A172 (cell line): ENCODE measurements around the gene MMP14. TPM values are rescaled to one million over a fixed set of nuclear protein-coding genes. Genes with fewer than 3 reads are reported as not detected.
"Not testable (repeated sequence)": the region's sequence is repeated elsewhere in the genome, so short reads cannot be mapped to it uniquely, and the experiment has no call there.

ENCODE experiments used
- DNase-seq: peaks from one replicate; pipeline ENCODE4 v3.0.0-alpha.2; 2015; ENCODE audit warnings: low spot score
- total RNA-seq: library from RNA; depleted of rRNA; stranded (reverse); fragments of >200 nt; shearing (Covaris generic); gene quantifications from 2 replicates; pipeline ENCODE4 v1.2.3, GENCODE V29; 2014

The MMP14 gene
- total RNA-seq, 1 experiment from 2014 or later = 82.4 TPM

DNA sequence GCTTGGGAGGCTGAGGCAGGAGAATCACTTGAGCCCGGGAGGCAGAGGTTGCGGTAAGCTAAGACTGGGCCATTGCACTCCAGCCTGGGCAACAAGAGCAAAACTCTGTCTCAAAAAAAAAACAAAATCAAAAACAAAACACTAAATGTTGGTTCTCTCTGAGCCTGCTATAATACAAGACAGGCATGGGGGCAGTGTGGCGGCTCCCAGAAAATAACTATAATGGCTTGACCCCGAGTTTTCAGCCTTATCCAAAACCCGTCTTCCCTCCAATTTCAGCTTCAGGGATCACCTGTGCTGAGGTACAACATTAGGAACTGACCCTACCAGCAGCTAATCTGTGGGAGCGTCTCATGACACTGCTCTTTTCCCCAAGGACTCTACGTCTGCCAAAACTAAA, 22.0 kb upstream of the MMP14 start:
- DNase-seq = no peak

- no peak for DNase-seq
Measured at GRCh38 chr14:22814941-22815713, 21.3 kb upstream of the MMP14 start, which contains the start of gene SLC7A7. TSS of gene SLC7A7 (minus strand) at chr14:22815435. CDS start at chr14:22813398, 2,037 bp downstream.

- no peak for DNase-seq
Measured at GRCh38 chr14:22819151-22819988, 17.0 kb upstream of the MMP14 start.

DNA sequence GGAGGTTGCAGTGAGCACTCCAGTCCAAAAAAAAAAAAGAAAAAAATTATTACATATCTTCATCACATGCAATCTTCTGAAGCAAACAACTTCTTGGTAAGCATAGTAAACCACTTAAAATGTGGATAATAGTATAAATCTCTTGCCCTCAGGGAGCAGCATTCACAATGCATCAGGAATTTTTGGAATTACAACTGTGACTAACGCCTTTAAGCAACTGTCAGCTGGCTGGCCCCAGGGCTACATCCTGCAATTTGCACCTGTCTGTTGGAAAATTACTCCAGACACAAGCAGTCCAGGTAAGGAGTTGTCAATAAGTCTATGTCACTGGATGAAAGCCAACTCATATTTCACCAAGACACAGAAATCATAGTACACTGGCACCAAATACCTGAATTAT, 15.7 kb upstream of the MMP14 start:
- no peak for DNase-seq

DNA sequence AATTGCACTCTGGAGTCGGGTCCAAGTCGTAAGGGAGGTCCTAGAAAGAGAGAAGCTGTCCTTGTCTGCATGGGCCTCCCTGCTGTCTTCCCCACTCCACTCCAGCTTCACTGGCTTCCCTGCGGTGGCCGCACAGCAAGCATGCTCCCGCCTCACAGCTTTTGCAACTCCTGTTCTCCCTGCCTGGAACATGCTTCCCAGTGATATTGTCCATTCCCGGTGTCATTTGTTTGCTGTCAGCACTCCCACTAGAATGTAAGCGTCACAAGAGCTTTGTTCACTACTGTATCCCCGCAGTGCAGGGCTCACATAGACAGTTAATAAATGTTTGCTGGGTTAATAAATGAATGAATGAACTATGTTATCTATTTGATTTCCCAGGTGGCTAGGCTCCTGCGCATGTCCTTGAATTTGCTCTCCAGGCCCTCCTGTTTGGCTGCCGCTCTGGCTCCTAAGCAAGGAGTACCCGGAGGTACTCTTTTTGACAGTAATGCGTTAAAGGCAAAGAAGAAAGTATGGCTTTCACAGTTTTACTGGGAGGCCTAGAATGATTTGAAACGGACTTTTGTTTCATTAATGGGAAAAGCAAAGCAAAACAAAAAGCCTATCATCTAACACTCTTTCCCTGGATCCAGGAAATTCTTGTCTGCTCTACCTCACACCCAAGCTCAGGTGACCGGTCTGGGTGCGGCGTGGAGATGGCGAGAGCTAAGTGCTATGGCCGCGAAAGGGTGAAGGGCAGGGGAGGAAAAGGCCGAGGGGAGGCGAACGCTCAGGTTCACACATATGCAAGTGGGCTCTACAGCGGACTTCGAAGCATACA, 15.0 kb upstream of the MMP14 start:
- no peak for DNase-seq

DNA sequence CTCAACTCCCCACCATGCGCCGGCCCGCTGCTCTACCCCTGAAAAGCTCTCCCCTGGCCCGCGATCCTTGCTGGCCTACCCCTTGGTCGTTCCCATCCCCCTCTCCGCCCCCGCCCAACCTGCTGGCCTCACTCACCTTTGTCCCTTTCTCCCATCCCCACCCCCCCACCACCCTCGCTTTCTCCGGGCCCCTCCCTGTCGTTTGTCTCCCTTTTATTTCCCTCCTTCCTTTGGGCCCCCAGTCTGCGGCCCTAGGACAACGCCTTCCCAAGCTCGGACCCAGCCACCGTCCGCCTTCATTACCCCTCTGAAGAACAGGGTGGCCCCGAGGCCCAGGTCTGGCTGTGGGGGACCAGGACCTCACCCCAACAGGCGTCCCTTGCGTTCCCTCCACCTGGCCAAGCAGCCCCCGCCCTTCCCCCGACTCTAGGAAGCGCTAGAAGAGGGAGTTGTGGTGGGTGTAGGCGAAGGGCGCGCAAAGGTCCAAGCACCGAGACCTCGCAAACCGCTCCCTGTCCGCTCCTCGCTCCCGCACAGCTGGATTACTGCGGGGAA, 14.3 kb upstream of the MMP14 start:
- no peak for DNase-seq

DNA sequence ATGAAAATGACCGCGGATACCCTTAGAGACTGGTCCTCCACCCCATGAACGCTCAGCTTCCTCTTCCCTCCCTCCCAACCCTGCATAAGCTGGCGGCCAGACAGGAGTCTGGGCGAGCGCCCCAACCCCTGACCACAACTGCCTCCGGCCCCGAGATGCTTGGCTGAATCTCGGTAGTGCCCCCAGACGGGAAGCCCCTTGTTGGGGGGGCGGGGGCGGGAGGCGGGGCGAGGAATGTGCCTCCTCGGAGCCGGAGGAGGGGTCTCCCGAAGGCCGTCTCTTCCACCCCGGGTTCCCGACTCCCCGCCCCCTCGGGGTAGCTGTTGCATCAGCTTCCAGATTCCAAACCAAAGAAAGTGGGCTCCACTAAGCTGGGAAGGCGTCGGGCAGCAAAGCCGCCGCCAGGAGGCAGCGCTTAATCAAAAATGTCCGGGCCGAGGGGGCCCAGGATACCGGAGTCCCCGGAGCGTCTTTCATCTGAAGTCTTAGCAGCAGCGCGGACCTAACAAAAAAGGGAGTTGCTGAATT, 13.8 kb upstream of the MMP14 start:
- peak; percentile 52 for DNase-seq

- peak; percentile 91 for DNase-seq
Measured at GRCh38 chr14:22824711-22825359, 11.6 kb upstream of the MMP14 start.

DNA sequence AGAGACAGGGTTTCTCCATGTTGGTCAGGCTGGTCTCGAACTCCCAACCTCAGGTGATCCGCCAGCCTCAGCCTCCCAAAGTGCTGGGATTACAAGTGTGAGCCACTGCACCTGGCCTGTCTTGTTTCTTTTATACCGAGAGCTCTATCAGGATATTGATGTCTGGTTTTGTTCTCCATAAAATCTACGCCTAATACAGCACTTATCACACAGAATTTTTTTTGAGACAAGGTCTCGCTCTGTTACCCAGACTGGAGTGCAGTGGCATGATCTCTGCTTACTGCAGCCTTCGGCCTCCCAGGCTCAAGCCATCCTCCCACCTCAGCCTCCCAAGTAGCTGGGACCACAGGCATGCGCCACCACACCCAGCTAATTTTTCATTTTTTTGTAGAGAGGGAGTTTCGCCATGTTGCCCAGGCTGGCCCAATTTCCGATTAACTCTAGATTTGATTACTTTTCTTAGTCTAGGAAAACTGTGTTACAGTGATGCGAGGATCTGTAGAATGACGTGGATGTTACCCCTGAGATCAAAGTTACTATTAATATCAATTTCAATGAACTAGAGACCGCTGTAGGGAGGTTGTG, 7.2 kb upstream of the MMP14 start:
- DNase-seq = not testable (repeated sequence)

DNA sequence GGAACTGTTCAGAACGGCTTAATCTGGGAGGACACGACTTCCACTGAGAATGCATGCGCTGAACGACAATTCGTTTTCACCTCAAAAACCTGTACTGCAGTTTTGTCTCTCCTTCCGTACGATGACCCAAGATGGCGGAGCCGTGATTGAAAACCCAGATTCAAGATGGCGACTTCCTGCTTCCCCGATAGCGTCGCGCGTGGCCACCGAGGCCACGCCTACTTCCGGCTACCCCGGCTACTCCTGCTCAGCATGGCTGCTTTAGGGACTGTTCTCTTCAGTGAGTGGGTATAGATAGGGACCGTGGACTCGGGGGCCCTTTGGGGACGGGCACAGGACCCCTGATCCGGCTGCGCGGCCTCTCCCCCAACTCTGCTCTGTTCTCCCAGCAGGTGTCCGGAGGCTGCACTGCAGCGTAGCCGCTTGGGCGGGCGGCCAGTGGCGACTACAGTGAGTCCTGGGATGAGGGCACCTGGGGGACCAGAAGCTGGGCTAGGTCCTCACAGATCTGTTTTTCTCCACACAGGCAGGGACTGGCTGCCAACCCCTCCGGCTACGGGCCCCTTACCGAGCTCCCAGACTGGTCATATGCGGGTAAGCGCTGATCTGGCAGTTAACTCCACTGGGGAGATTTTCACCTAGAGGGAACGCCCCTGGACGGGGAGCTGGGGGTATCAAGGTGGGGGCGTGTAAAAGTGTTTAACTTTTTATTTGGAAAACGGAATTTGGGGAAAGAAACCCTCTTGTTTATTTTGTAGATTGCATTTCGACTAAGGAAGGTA, 6.5 kb upstream of the MMP14 start, which contains the start of gene MRPL52:
MRPL52 (plus strand) TSS at position 227 of the 782 bp plus-strand sequence; CDS start at position 253, 26 bp downstream.
- DNase-seq = peak; percentile 75

GRCh38 chr14:22830443-22831010, 5.9 kb upstream of the MMP14 start:
- DNase-seq = no peak

DNA sequence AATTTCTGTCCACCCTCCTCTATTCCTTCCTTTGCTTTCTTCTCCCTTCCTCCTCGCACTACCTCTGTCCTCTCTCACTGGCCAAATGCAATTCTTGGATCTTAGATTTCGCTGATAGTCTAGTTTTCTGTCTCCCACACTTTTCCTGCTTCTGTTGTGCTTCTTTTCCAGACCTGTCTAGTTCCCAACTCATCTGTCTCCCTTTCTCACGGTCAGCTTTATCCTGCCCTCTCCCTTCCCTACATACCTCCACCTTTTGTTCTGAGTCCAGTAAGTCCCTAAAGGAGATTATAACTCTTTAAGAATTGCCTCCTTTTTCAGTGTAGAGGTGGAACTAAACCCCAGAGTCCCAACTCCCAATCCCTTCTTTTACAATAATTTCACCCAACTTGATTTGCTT, 880 bp upstream of the MMP14 start:
- no peak for DNase-seq

- no peak for DNase-seq
Measured at GRCh38 chr14:22837114-22837749, 847 bp downstream of the MMP14 start.

- no peak for DNase-seq
Measured at GRCh38 chr14:22837750-22838538, 1.6 kb downstream of the MMP14 start.

- DNase-seq = no peak
Measured at GRCh38 chr14:22838631-22839041, 2.3 kb downstream of the MMP14 start.

DNA sequence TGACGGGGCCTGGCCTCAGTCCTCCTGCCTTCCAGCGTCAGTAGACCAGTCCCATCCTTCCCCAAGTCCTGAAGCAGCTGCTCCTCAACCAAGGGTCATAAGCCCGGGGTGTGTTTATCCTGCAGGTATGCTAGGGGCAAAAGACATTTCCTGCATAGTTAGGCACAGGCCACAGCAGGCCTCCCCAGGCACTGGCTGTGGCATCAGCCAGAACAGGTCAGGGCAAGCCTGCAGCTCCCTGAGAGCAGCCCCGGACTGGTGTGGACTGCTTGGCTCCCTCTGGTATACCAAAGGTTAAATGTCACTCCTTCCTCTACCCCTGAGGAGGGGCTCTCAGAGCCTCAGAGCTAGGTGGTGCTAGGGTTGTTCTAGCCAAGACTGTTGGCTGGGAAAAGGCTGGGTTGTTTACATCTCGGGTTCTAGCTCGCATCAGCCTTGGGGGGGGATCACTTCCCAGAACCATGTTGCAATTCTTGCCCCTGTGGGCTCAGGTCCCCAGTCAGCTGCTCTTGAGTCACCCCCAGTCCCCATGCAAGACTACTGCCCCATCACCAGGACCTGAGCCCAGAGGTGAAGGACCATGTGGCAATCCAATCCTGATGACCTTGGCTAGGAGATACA, 2.9 kb downstream of the MMP14 start:
- DNase-seq = no peak

- no peak for DNase-seq
Measured at GRCh38 chr14:22841311-22841710, 4.9 kb downstream of the MMP14 start.
